ENCODE results near the gene TRMO. TPM values are rescaled to one million over a fixed set of nuclear protein-coding genes. Genes with fewer than 3 reads are reported as not detected.
A peak's percentile ranks its signal among the peaks of the same experiment; 100 is the strongest.

Gene TRMO, protein sequence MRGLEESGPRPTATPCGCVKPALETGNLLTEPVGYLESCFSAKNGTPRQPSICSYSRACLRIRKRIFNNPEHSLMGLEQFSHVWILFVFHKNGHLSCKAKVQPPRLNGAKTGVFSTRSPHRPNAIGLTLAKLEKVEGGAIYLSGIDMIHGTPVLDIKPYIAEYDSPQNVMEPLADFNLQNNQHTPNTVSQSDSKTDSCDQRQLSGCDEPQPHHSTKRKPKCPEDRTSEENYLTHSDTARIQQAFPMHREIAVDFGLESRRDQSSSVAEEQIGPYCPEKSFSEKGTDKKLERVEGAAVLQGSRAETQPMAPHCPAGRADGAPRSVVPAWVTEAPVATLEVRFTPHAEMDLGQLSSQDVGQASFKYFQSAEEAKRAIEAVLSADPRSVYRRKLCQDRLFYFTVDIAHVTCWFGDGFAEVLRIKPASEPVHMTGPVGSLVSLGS
- total RNA-seq: 10 to 100 TPM; 14.3 to 25.3 (median 16.8) TPM

DNA sequence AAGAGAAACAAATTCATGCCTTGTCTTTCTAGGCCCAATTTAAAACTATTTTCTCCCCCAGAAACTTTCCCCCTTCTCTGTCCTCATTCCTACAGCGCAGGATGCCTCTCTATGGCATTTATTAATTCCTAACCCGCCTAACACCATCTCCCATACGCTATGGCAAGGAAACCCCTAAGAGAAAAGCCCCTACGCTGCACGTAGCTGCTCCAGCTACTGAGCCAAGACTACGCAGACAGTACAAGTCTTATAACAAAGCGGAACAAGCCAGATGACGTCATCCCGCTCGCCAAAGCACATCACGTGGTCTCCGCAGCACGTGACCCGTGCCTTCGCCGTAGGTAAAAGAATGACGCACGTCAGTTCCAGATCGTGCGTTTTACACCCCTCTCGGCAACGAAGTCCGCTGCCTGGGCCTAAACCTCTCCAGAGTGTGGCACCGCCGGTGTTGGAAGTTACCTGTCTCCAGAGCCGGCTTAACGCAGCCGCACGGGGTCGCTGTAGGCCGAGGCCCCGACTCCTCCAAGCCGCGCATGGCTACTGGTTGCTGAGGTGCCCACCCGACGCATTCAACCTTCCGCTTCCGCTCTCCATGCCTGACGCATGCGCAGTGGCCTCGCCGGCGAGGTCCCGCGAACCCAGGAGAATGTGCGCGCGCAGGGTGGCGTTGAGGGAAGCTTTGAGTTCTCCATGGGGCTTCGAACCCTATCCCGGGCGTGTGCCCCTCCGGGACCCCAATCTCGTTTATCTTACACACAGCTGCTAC, at the start of gene TRMO:
TSS of gene TRMO (minus strand) at position 542 of the 766 bp plus-strand sequence. CDS start at position 535, 7 bp downstream.
- peak; percentile 74 to 84 for TF ChIP-seq POLR2A (IDR thresholded peaks at IDR 0.05)
- TF ChIP-seq POLR2AphosphoS5 (IDR thresholded peaks at IDR 0.05): peak; percentile 95
- peak in 3 of 4 experiments; percentile 52 to 73 (median 70) for TF ChIP-seq CTCF (IDR thresholded peaks at IDR 0.05)
- TF ChIP-seq EP300 (IDR thresholded peaks at IDR 0.05): no peak
- Histone ChIP-seq H3K36me3 (no peaks in the 10 kb centered on the region), H3K9me3 (no peaks in the 10 kb centered on the region), H3K27me3 (peaks cover 10% of the 10 kb centered on the region), H3K27ac (peak within 1 kb of the TSS; percentile 91 to 99 (median 98)), H3K4me3 (peak within 1 kb of the TSS; percentile 62 to 64), H3K4me1 (peaks cover 6 to 41% (median 13%) of the 10 kb centered on the region in 3 donors)
- 0% methylated on average over 5 of the region's 54 CpGs for WGBS, 2 donors (ENCODE audit: low coverage in 1 of 2)
- ATAC-seq: peak; percentile 97

GRCh38 chr9:97970165-97970564, 47.9 kb upstream of the TRMO start:
- Histone ChIP-seq H3K4me1 (no peaks in the 10 kb centered on the region), H3K9me3 (no peaks in the 10 kb centered on the region), H3K36me3 (no peaks in the 10 kb centered on the region), H3K4me3 (no peak overlapping the region), H3K27me3 (peaks cover 39% of the 10 kb centered on the region), H3K27ac (no peak overlapping the region)
- ATAC-seq: no peak
- WGBS, 2 donors (ENCODE audit: low coverage in 1 of 2): 56 to 76% methylated on average over 2 to 4 of the region's 7 CpGs
- TF ChIP-seq POLR2AphosphoS5 (IDR thresholded peaks at IDR 0.05): no peak
- TF ChIP-seq EP300 (IDR thresholded peaks at IDR 0.05): no peak
- TF ChIP-seq CTCF (IDR thresholded peaks at IDR 0.05): no peak
- no peak for TF ChIP-seq POLR2A (IDR thresholded peaks at IDR 0.05)

DNA sequence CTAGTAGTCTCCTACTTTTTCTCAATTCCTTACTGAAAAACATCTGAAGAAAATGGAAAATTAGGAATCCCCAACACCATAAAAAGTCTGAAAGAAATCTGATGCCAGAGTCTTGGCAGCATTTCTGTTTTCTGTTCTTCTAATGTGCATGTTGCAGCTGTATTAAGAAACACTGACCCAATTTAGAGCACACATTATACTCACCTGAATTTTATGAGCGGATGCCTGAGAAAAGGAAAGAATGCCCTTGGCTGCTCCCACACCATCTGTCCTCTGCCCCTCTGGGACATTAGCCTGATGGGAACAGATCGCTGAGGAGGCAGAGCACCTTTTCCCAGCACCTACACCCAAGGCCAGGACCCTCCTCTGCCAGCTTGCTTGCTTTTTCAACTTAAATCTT, 46.7 kb upstream of the TRMO start:
- 73 to 86% methylated on average over 1 to 2 of the region's 2 CpGs for WGBS, 2 donors (ENCODE audit: low coverage in 1 of 2)
- ATAC-seq: no peak
- no peak overlapping the region for H3K4me3 ChIP-seq
- peaks cover 39% of the 10 kb centered on the region for H3K27me3 ChIP-seq
- no peaks in the 10 kb centered on the region for H3K36me3 ChIP-seq
- no peak for TF ChIP-seq POLR2A (IDR thresholded peaks at IDR 0.05)
- TF ChIP-seq POLR2AphosphoS5 (IDR thresholded peaks at IDR 0.05): no peak
- no peak for TF ChIP-seq EP300 (IDR thresholded peaks at IDR 0.05)
- TF ChIP-seq CTCF (IDR thresholded peaks at IDR 0.05): no peak
- H3K27ac ChIP-seq: no peak overlapping the region
- H3K9me3 ChIP-seq: no peaks in the 10 kb centered on the region
- no peaks in the 10 kb centered on the region for H3K4me1 ChIP-seq

- TF ChIP-seq POLR2AphosphoS5 (IDR thresholded peaks at IDR 0.05) (no peak), POLR2A (IDR thresholded peaks at IDR 0.05) (no peak), CTCF (IDR thresholded peaks at IDR 0.05) (no peak), EP300 (IDR thresholded peaks at IDR 0.05) (no peak)
- Histone ChIP-seq H3K4me1 (no peaks in the 10 kb centered on the region), H3K27me3 (peaks cover 31% of the 10 kb centered on the region), H3K36me3 (no peaks in the 10 kb centered on the region), H3K27ac (no peak overlapping the region), H3K9me3 (no peaks in the 10 kb centered on the region), H3K4me3 (no peak overlapping the region)
- no peak for ATAC-seq
- 6 to 14% methylated on average over 1 of the region's 1 CpG for WGBS, 2 donors (ENCODE audit: low coverage in 1 of 2)
Observed at GRCh38 chr9:97966493-97966892, 44.2 kb upstream of the TRMO start.

Data from gastroesophageal sphincter (tissue), 4 donors.